ENCODE data around the gene VPS4B.
"Not testable (repeated sequence)": the region's sequence is repeated elsewhere in the genome, so short reads cannot be mapped to it uniquely, and the experiment has no call there.

VPS4B gene

DNA sequence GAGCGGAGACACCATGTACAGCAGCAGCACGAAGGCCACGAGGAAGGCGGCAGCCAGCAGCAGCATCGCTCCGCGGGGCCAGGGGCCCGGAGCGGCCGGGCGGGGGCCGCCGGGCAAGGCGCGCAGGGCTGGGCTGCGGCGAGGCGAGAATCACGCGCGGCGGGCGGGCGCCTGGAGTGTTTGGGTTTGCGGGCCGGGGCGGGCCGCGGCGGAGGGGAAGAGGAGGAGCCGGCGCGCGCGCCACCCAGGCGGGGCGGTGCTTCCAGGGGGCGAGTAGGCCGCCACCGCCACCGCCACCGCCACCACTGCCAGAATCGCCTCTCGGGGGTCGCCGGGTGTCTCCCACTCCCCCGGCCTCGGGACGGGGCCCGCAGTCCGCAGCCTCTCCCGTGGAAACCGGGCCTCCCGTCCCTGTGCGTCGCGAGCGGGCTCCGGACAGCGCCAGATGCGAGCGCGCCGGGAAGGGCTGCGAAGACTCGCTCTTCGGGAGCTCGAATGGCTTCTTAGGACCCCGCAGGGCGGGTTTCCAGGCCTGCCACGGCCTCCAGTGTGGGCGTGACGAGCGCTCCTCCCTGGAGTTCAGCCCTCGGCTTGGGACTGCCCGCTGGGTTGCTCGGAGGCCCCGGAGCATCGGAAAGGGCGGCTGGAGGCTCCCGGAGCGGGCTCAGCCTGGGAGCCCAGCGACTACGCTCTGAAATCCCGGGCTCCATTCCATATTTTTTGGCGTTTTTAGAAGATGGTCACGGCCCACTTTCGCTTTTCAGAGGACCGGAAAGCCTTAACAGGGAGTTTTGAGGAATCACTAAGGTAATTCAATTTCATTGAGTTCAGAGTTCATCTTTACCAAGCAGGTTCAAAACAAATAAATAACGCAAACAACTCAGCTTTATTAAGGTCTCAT is 55.0 kb downstream of the VPS4B start, which contains the start of gene KDSR:
TSS of gene KDSR (minus strand) at position 154 of the 901 bp plus-strand sequence. CDS start at position 66, 88 bp downstream.
- peak; percentile 97 to 98 for DNase-seq (ENCODE audit: low read depth in 2 of 2)

DNA sequence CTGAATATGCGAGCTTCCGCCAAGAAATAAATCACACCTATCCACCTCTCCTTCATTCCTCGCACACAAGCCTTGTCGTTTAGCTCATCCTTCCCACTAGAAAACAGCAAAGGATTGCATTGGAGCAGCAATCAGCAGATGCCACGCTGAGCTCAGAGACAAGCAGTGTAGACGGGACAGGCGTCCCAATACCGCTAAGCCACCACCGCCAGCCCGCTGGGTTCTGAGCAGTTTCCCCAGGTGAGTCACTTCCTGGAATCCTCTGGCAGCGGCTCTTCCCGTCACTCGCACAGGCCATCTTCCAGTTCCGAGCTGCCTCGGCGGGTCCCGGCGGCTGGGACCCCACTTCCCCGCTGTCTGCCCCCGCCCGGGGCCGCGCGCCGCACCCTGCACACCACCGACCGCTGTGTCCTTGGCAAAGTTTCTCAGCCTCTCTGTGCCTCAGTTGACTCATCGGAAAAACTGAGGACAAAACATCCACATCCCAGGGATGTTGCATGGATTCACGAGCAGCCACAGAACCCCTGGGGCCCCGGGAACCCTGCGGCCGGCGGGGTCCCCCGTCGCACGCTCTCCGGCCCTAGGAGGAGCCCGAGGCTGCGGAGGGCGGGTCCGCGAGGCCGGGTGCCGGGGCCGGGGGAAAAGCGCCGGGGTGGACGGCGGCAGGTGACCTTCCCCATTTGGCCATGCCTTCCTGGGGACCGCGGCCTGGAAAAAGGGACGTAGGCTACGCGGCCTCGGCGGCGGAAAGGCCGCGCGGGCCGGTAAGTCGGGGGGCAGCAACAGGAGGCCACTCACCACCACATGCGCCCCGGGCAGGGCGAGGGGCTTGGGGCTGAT is 55.8 kb downstream of the VPS4B start:
- no peak for DNase-seq (ENCODE audit: low read depth in 2 of 2)

DNA sequence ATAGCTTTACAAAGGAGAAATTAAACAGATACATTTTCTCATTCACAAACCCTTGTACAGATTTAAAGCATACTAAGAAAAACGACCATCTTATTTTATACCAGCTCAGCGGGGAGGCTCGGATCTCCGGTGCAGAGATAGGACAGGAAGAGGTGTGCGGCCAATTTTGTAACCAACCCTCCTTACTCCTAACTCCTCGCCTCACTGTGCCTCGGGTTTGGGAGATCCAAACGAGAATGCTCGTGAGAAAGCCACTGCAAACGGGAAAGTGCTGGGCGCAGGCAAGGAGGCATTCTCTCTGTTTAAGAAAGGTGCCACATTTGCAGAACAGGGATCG is 56.4 kb downstream of the VPS4B start:
- no peak for DNase-seq (ENCODE audit: low read depth in 2 of 2)

DNA sequence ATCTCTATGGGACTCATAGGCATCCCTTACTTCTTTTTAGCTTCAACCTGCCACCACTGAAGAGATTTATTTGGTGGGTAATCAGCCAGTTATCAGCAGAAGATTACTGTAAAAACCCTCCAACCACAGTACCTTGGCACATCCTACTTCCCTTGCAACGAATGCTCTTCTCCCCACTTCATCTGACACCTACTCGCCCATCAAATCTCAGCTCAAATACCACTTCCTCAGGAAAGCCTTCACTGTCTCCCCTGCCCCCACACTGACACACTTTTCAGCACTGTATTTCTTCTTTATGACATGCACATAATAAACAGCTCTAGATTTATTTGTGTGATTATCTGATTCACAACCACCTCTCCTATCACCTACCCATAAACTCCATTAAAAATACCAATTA is 58.3 kb downstream of the VPS4B start:
- no peak for DNase-seq (ENCODE audit: low read depth in 2 of 2)

DNA sequence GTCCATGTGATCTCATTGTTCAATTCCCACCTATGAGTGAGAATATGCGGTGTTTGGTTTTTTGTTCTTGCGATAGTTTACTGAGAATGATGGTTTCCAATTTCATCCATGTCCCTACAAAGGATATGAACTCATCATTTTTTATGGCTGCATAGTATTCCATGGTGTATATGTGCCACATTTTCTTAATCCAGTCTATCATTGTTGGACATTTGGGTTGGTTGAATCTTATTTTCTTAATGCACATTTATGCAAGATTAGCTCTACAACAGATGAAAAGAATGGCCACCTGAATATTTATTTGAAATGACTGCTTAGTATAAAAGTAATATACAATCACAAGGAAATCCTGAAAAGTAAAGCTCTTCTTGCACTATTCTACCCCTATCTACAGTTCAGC is 58.9 kb downstream of the VPS4B start:
- not testable (repeated sequence) for DNase-seq (ENCODE audit: low read depth in 2 of 2)

DNA sequence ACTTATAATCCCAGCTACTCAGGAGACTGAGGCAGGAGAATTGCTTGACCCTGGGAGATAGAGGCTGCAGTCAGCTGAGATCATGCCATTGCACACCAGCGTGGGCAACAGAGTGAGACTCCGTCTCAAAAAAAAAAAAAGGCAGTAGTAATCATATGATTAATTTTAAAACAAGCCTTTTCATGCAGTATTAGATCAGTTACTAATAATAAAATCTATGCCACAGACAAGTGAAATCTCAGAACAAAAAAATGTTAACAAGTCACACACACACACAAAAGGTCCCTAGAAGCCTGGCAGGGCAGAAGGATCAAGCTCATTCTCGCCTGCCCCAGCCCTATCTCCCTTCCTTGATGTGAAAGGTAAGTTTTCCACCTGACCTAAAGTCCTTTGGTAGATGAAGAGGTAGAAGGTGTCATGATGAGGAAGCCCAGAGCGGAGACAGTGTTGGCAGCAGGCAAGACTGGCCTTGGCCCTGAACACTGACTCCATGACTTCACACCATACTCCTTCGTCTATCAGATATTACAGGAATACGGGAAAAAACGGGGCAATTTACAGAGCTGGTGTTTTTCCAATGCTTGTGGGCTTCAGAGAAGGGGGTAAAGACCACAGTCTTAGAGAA is 65.9 kb downstream of the VPS4B start:
- DNase-seq (ENCODE audit: low read depth in 2 of 2): no peak

DNA sequence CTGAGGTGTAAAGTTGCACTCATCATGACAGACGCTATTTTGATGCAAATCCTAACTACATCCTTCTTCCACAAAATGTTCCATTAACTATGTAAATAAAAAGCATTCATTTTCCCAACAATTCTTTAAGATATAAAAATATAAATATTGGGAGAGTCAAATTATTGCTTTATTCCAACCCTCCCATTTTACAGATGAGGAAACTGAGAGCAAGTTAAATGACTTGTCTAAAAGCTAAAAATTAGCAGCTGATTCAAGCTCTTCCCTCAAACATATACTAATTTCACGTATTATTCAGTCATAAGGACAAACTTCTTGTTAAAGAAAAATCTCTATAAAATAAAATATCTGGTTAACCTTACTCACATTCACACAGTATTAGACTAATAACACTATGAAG is 72.0 kb downstream of the VPS4B start:
- DNase-seq (ENCODE audit: low read depth in 2 of 2): no peak

DNA sequence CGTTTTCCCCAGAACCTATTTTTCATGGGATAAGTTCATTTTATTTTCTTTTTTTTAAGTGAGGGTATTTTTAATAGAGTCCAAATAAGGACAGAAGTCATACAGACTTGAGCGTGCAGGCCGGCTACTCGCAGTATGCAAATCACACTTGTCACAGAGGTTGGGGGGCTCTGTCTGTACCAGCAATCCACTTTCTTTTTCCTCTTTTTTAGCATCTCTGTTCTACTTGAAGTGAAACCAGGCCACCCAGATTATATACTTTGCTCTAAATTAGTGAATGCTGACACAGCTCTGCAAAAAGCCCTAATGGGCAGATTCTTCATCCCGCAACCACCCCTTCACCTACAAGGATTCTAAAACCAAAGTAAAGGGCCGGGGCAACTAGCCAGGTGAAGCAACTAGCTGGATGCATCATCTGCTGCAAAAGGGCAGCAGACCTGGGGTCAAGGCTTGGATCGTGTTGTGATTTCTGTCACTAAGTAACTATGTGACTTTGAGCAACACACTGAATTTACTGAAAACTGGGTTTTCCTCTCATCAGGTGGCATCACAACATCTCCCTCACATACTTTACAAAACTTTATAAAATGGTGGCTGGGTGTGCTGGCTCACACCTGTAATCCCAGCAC is 73.7 kb downstream of the VPS4B start:
- DNase-seq (ENCODE audit: low read depth in 2 of 2): no peak

DNA sequence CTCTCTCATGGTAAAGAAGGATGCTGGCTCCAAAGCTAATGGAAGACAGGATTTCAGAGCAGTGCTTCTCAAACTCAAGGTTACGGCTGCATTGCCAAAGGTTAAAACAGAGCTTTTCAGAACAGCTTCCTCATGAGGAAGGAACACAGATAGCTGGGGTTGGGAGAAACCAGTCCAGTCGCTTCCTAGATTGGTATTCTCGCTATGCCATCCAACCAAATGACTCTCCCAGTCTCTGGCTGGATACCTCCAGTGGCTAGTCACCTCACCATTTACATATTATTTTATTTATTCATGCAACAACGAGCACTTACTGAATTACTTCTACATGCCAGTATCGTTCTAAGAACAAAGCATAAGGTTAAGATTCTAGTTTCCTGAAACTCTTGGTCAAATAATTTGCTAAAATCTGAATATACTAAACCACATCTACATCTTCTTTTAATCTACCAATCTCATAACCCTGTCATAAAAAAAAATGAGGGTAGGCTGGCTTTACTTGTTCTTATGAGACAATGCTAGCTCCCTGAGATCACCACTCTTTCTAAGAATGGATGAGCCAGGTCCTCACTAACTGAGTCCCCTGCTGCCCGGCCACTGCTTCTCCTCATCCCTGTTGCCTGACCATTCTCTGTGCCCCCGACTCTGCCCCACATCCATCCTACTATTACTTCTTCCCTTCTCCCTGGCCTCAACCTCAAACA is 75.6 kb downstream of the VPS4B start:
- no peak for DNase-seq (ENCODE audit: low read depth in 2 of 2)

DNA sequence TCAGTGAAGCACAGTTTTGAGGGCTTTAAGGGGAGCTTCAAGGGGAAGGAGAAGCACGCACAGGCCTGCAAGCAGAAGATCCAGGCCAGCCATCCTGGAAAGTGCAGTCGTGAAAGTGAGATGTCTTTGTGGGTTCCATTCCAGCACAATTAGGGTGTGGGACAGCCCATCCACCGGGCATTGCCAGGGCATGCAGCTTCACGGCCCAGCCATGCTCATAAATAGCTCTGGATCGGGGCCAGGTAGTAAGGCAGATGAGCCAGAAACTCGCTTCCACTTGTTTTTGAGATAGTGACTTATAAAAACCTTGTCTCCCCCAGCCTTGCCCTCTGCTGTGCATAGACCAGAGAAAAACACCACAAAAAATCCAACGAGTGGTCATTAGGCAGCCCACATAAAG is 76.2 kb downstream of the VPS4B start:
- DNase-seq (ENCODE audit: low read depth in 2 of 2): no peak

DNA sequence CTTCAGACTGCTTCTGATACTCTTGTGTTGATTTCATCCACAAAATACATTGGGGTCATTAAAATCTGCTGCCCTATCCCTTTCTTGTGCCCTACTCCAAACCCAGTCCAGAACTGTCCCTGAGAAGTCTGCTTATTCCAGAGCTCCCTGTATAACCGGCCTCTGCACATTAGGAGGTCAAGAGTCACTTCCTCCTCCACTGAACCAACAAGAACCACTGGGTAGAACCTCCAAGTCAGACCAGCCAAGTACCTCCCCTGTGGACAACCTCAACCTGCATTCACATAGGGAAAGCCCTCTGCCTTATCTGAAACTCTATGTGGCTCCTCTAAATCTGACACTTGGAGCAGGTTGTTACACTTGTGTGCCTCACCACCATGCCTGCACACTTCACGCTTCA is 77.4 kb downstream of the VPS4B start:
- no peak for DNase-seq (ENCODE audit: low read depth in 2 of 2)

DNA sequence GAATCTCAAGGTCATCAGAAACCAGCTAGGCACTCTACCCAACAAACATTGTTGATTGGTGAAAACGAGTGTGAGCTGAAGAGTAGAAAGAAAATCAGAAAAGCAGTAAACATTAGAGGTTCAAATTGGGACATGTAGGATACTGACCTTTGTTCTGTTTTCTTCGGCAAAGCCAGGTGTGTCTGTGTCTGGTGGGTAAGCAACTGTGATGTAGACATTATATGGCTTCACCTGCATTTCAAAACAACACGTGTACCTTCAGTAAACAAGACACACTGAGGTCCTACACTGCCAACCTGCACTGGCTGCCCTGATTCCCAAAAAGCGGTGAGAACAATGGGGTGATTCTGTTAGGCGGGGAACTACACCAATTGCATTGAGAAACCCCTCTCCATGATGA is 78.0 kb downstream of the VPS4B start:
- no peak for DNase-seq (ENCODE audit: low read depth in 2 of 2)

DNA sequence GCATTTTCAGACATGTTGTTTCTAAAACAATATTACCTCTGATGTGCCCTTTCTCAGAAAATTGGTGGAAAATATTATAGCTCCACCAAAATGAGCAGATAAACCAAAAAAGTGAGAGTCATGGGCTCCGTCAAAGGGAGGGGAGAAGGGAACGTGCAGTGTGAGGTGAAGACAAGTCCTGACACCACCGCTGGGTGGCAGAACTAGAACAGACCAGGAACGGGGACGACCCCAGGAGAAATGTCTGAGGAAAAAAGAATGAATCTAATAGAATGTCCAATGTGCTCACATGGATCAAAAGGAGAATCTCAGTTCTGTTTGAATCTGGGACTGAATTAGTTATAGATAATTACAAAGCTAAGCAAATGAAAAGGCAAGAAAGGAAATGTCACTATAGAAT is 80.1 kb downstream of the VPS4B start:
- DNase-seq (ENCODE audit: low read depth in 2 of 2): no peak

DNA sequence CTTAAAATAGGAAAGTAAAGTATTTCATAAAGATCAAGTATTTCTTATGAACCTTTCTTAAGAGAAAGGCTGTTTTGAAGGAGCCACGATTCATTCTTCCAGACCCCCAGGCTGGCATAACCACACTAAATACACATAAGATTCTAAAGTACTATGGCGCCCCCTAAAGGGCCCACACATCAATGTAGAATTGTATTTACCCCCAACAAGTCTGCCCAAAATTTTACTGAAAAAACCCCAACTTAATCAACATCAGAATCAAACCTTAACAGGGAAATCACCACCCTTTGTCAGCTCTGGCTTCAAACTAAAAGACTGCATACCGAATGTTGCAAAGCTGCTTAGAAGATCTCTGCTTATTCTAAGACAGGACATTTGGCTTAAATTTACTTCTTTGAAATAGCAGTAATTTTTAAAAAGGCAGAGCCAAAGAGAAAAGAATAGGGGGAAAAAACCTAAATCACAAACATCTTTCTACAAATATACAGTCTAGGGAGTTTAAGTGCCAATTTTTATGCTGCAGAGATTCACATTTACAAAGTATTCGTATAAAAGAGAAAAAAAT is 82.3 kb downstream of the VPS4B start:
- DNase-seq (ENCODE audit: low read depth in 2 of 2): no peak

All from fibroblast of skin of left biceps (primary cell).